Heart right ventricle (tissue), 16 donors: ENCODE measurements around the gene CDC45. TPM values are rescaled to one million over a fixed set of nuclear protein-coding genes. Genes with fewer than 3 reads are reported as not detected.

Experiments used
- ATAC-seq, 8 donors: fragments of 200-7000 bp; cut with Tn5 transposase; one replicate each; pipeline ENCODE4 v1.9.1; 2020; ENCODE audit warnings: mild to moderate bottlenecking in 8 of 8, moderate library complexity in 8 of 8, moderate number of reproducible peaks in 1 of 8
- DNase-seq, 2 donors: peaks; one replicate each; pipeline ENCODE4 v3.0.0-alpha.2; 2020
- H3K27ac ChIP-seq, 10 donors: fragments of 200-600 bp; sonication (generic) in 2 of 10; one replicate each; pipeline versions ENCODE4 v1.5.0 to v1.8.0; 2020 to 2022; ENCODE audit warnings: mild to moderate bottlenecking in 3 of 10
- H3K27me3 ChIP-seq, 7 donors: fragments of 200-600 bp; one replicate each; pipeline ENCODE4 v1.8.0; 2021 to 2022; ENCODE audit warnings: mild to moderate bottlenecking in 2 of 7
- H3K36me3 ChIP-seq, 9 donors: fragments of 200-600 bp; sonication (generic) in 1 of 9; one replicate each; pipeline versions ENCODE4 v1.5.0 to v1.8.0; 2020 to 2022; ENCODE audit warnings: mild to moderate bottlenecking in 2 of 9
- H3K4me1 ChIP-seq, 9 donors: fragments of 200-600 bp; sonication (generic) in 1 of 9; one replicate each; pipeline versions ENCODE4 v1.5.0 to v1.8.0; 2020 to 2022; ENCODE audit warnings: mild to moderate bottlenecking in 4 of 9
- H3K4me3 ChIP-seq, 10 donors: fragments of 200-600 bp; sonication (generic) in 2 of 10; one replicate each; pipeline versions ENCODE4 v1.5.0 to v1.8.0; 2020 to 2022; ENCODE audit warnings: mild to moderate bottlenecking in 7 of 10, moderate library complexity in 2 of 10
- H3K9me3 ChIP-seq, 11 donors: fragments of 200-600 bp in 10 of 11; sonication (generic) in 2 of 11; one replicate each; pipeline versions ENCODE4 v1.5.0 to v1.8.0; 2013 to 2022; ENCODE audit warnings: mild to moderate bottlenecking in 2 of 11, control low read depth in 1 of 11, moderate library complexity in 1 of 11
- WGBS, 2 donors: extraction: QIAGEN DNeasy Blood & Tissue Kit; methylation state at CpG; one replicate each; pipeline ENCODE4 v1.1.7; 2013; ENCODE audit warnings: inconsistent platforms in 1 of 2; 5-methylcytosine and 5-hydroxymethylcytosine counted together
- intact Hi-C, 10 donors: fragments of 100-400 bp; cut with DNase I; formaldehyde crosslinking; loops; one replicate each; pipeline versions ENCODE4 v1.11.1 to v1.14.2; 2022
- polyA plus RNA-seq, 2 donors: library from polyadenylated mRNA; stranded (reverse); fragments of 200-250 nt; gene quantifications; one replicate each; pipeline ENCODE4 v1.2.3, GENCODE V29; 2013
- total RNA-seq, 10 donors: library from RNA; stranded (reverse); fragmentation: NEBNext Ultra II Directional in 3 of 10; extraction: Animal tissue kit (Norgen Biotek cat#: 25700) in 3 of 10; gene quantifications; one replicate each; pipeline versions ENCODE4 v1.2.1 to v1.2.4, GENCODE V29; 2021 to 2023
- TF ChIP-seq, protein P1 (sequence below), 9 donors: fragments of 200-600 bp; sonication (generic) in 2 of 9; IDR thresholded peaks; one replicate each; pipeline versions ENCODE4 v1.5.0 to v1.8.0; 2021 to 2022; ENCODE audit warnings: antibody characterized with exemption in 9 of 9, mild to moderate bottlenecking in 5 of 9, moderate library complexity in 1 of 9
- donor health status: Arrhythmogenic right ventricular cardiomyopathy.
- donor health status: ischemic (EF 13 %, LVEDD 7.1; RV severe dilation, severe dysfunction).
- donor health status: healthy with polysubstance abuse.
- donor health status: DM: no; HTN: yes; CAD: no.
- donor health status: DM: no; HTN: no; CAD: no.
- donor health status: ischemic (EF 25% LVEDD 6.9; RV normal size, moderate dysfunction).
- donor health status: ischemic (EF 25% LVEDD 5.7; RV mildly dilated, moderate dysfunction).
- donor health status: healthy.
- donor health status: DM: yes; HTN: yes; CAD: no.
- donor health status: Ischemic cardiomyopathy.
- donor health status: ischemic (EF 35%, LVEDD 5.7; RV mildly dilated, moderate dysfunction).
- donor health status: nonischemic (EF 11% LVEDD 7.7; RV severe dilation, severe dysfunction).
- donor health status: DM: yes; HTN: yes; CAD: no.
- donor health status: PGD.
- donor health status: ischemic (EF 29% LVEDD 5.4; RV normal size, mild dysfunction).
- donor health status: nonischemic (EF 23%, LVEDD 6.1; RV moderate dilation, normal function).

Gene CDC45
- total and polyA plus RNA-seq, 12 donors = 0.15 to 3.4 (median 0.57) TPM; not detected in 4

DNA sequence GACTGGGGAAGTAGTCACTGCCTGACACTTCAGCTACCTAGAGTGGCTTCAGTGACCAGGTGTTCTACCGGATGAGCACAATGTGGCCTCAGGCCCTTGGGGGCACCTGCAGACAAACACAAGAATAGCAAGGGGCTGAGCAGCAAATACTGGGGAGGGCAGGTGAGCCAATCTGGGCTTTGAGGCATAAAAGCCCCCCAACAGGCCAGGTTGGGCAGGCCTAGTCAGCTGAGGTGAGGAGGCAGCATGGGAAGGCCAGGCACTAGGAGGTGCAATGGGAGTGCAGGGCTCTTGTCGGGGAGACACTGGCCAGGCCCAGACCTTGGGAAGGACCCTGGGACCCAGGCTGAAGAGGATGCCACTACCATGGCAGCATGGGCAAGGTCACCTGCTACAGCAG lies 9.7 kb upstream of the CDC45 start:
- TF ChIP-seq, protein P1, sequence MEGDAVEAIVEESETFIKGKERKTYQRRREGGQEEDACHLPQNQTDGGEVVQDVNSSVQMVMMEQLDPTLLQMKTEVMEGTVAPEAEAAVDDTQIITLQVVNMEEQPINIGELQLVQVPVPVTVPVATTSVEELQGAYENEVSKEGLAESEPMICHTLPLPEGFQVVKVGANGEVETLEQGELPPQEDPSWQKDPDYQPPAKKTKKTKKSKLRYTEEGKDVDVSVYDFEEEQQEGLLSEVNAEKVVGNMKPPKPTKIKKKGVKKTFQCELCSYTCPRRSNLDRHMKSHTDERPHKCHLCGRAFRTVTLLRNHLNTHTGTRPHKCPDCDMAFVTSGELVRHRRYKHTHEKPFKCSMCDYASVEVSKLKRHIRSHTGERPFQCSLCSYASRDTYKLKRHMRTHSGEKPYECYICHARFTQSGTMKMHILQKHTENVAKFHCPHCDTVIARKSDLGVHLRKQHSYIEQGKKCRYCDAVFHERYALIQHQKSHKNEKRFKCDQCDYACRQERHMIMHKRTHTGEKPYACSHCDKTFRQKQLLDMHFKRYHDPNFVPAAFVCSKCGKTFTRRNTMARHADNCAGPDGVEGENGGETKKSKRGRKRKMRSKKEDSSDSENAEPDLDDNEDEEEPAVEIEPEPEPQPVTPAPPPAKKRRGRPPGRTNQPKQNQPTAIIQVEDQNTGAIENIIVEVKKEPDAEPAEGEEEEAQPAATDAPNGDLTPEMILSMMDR (IDR thresholded peaks at IDR 0.05) = no peak
- no peak overlapping the region for H3K4me3 ChIP-seq
- no peaks in the 10 kb centered on the region for H3K27me3 ChIP-seq
- H3K36me3 ChIP-seq = peaks cover 10 to 100% (median 83%) of the 10 kb centered on the region in 9 donors
- no peak for ATAC-seq
- peaks cover 0 to 7% (median 0%) of the 10 kb centered on the region in 9 donors for H3K4me1 ChIP-seq
- intact Hi-C loops = loop anchor here in 3 of 10 donors (10.0 kb wide), 5 partner anchors 55 to 325 kb away; partner anchors contain the start of genes CLTCL1 (in 1 of the 3) and ESS2 (in 1 of the 3)
- no peak for DNase-seq
- H3K9me3 ChIP-seq = no peaks in the 10 kb centered on the region
- no peak overlapping the region for H3K27ac ChIP-seq
- WGBS, 2 donors = 95 to 99% methylated on average over 2 of the region's 2 CpGs

DNA sequence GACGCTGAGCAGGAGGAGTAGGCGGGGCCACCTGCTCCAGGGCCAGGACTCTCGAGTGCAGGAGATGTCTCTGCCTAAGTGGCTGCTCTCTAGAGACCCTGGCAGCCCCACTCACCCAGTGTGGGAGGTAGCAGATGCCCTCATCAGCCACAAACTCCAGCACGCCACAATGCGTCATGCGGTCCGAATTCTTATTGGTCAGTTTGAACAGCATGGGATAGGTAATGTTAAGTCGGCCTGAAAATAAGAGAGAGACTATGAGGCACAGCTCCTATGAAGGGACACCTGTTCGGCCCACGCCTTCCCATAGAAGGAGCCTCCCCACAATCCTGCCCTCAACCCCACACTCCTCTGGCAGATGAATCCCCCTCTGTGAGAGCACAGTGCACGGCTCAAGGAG lies 8.1 kb upstream of the CDC45 start:
- no peak overlapping the region for H3K4me3 ChIP-seq
- no peak for ATAC-seq
- H3K9me3 ChIP-seq = no peaks in the 10 kb centered on the region
- peaks cover 10 to 97% (median 68%) of the 10 kb centered on the region in 9 donors for H3K36me3 ChIP-seq
- H3K27me3 ChIP-seq = no peaks in the 10 kb centered on the region
- H3K27ac ChIP-seq = no peak overlapping the region
- WGBS, 2 donors = 90 to 92% methylated on average over 11 of the region's 11 CpGs
- intact Hi-C loops = loop anchor here in 3 of 10 donors (10.0 kb wide), 5 partner anchors 57 to 327 kb away; partner anchors contain the start of genes CLTCL1 (in 1 of the 3) and ESS2 (in 1 of the 3)
- peaks cover 0 to 23% (median 8%) of the 10 kb centered on the region in 9 donors for H3K4me1 ChIP-seq
- TF ChIP-seq, protein P1 (IDR thresholded peaks at IDR 0.05) = no peak
- DNase-seq = no peak

DNA sequence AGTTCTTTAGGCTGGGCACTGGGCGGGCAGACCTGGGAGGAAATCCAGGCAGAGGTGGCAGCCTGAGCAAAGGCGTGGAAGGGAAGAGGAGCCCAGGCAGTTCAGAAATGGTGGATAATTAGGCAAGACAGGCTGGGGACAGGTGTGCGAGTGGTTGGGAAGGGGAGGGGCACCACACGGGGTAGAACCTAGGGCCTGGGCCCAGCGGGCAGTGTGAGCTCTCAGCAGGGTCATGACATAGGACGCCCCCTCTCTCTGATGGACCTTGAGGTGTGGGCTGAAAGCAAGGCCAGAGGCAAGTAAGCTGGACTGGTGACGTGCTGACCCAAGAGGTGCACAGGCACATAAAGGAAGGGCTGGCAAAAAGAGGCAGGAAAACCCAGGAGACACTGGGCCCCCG lies 7.5 kb upstream of the CDC45 start:
- DNase-seq = no peak
- Histone ChIP-seq H3K9me3 (no peaks in the 10 kb centered on the region), H3K27ac (no peak overlapping the region), H3K36me3 (peaks cover 4 to 90% (median 61%) of the 10 kb centered on the region in 9 donors), H3K27me3 (no peaks in the 10 kb centered on the region), H3K4me1 (peaks cover 0 to 29% (median 15%) of the 10 kb centered on the region in 9 donors), H3K4me3 (no peak overlapping the region)
- TF ChIP-seq, protein P1 (IDR thresholded peaks at IDR 0.05) = no peak
- WGBS, 2 donors = 93% methylated on average over 8 of the region's 8 CpGs
- ATAC-seq = no peak
- intact Hi-C loops = loop anchor here in 3 of 10 donors (10.0 kb wide), 5 partner anchors 57 to 327 kb away; partner anchors contain the start of genes CLTCL1 (in 1 of the 3) and ESS2 (in 1 of the 3)

DNA sequence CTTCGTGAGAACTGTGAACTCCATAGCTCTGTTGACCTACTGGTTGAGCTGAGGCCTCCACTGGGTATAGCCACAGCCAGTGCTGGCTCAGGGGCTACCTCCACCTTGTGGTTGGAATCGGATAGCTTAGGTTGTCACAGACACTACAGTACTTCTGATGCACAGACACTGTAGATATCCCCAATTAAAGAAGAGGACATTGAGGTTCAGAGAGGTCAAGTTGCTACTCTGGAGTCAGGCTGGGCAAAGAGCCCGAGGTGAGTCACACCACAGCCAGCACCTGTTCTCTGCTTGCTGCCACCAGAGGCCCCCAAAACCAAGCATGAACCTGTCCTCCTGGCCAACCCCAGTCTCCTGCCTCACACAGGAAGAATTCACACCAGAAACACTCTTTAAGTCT lies 6.1 kb upstream of the CDC45 start:
- 70 to 75% methylated on average over 3 of the region's 3 CpGs for WGBS, 2 donors
- Histone ChIP-seq H3K4me1 (peaks cover 0 to 40% (median 26%) of the 10 kb centered on the region in 9 donors), H3K27me3 (no peaks in the 10 kb centered on the region), H3K36me3 (peaks cover 0 to 76% (median 52%) of the 10 kb centered on the region in 9 donors), H3K27ac (no peak overlapping the region), H3K4me3 (no peak overlapping the region), H3K9me3 (no peaks in the 10 kb centered on the region)
- DNase-seq (no peak), ATAC-seq (peak in 1 of 8 donors; percentile 16)
- intact Hi-C loops = loop anchor here in 3 of 10 donors (10.0 kb wide), 5 partner anchors 59 to 329 kb away; partner anchors contain the start of genes CLTCL1 (in 1 of the 3) and ESS2 (in 1 of the 3)
- TF ChIP-seq, protein P1 (IDR thresholded peaks at IDR 0.05) = no peak
